Subcutaneous abdominal adipose tissue (tissue), 5 donors: ENCODE measurements around the gene LTBP3.

ENCODE experiments used
- H3K27ac ChIP-seq: one replicate; pipeline ENCODE4 v1.7.0; 2013; ENCODE audit warnings: low read depth, mild to moderate bottlenecking, inconsistent platforms, low read length, moderate library complexity
- H3K27me3 ChIP-seq, 5 donors: one replicate each; pipeline ENCODE4 v1.7.0; 2013; ENCODE audit warnings: low read length in 5 of 5, inconsistent platforms in 1 of 5; ENCODE audit not compliant: control insufficient read depth in 5 of 5, insufficient read depth in 4 of 5
- H3K36me3 ChIP-seq, 5 donors: one replicate each; pipeline ENCODE4 v1.7.0; 2013; ENCODE audit warnings: low read length in 5 of 5; ENCODE audit not compliant: control insufficient read depth in 5 of 5, insufficient read depth in 5 of 5
- H3K4me1 ChIP-seq, 5 donors: one replicate each; pipeline ENCODE4 v1.7.0; 2013; ENCODE audit warnings: low read length in 5 of 5, mild to moderate bottlenecking in 3 of 5, moderate library complexity in 1 of 5; ENCODE audit not compliant: control insufficient read depth in 5 of 5, insufficient read depth in 5 of 5
- H3K4me3 ChIP-seq, 5 donors: one replicate each; pipeline ENCODE4 v1.7.0; 2013; ENCODE audit warnings: low read length in 5 of 5, low read depth in 1 of 5
- H3K9ac ChIP-seq, 5 donors: one replicate each; pipeline ENCODE4 v1.7.0; 2013; ENCODE audit warnings: low read length in 5 of 5, mild to moderate bottlenecking in 4 of 5, moderate library complexity in 3 of 5
- H3K9me3 ChIP-seq, 5 donors: one replicate each; pipeline ENCODE4 v1.7.0; 2013; ENCODE audit warnings: low read length in 5 of 5; ENCODE audit not compliant: control insufficient read depth in 5 of 5
- donor health status: healthy.
- donor health status: healthy.
- donor health status: healthy.
- donor health status: healthy.
- donor health status: healthy.

LTBP3 gene

GRCh38 chr11:65506772-65507505 is 51.2 kb downstream of the LTBP3 start:
- Histone ChIP-seq H3K27me3 (no peaks in the 10 kb centered on the region), H3K36me3 (peaks cover 38 to 49% (median 43%) of the 10 kb centered on the region in 5 donors), H3K4me1 (peaks cover 5 to 57% (median 41%) of the 10 kb centered on the region in 5 donors), H3K9ac (peak overlapping the region in 4 of 5 donors; percentile 21 to 100 (median 48)), H3K27ac (peak overlapping the region; percentile 99), H3K9me3 (no peaks in the 10 kb centered on the region), H3K4me3 (peak overlapping the region; percentile 37 to 100 (median 98))

- H3K27me3 ChIP-seq: no peaks in the 10 kb centered on the region
- peaks cover 42 to 55% (median 49%) of the 10 kb centered on the region in 5 donors for H3K36me3 ChIP-seq
- H3K4me1 ChIP-seq: peaks cover 5 to 58% (median 41%) of the 10 kb centered on the region in 5 donors
- peak overlapping the region; percentile 82 to 100 (median 100) for H3K4me3 ChIP-seq
- peak overlapping the region; percentile 99 for H3K27ac ChIP-seq
- H3K9ac ChIP-seq: peak overlapping the region in 4 of 5 donors; percentile 26 to 100 (median 100)
- H3K9me3 ChIP-seq: no peaks in the 10 kb centered on the region
Observed at GRCh38 chr11:65506290-65506771, 51.8 kb downstream of the LTBP3 start.

GRCh38 chr11:65505466-65506289 is 52.5 kb downstream of the LTBP3 start:
- no peaks in the 10 kb centered on the region for H3K27me3 ChIP-seq
- H3K4me1 ChIP-seq: peaks cover 5 to 58% (median 41%) of the 10 kb centered on the region in 5 donors
- peak overlapping the region; percentile 99 for H3K27ac ChIP-seq
- H3K9ac ChIP-seq: peak overlapping the region; percentile 12 to 100 (median 100)
- peaks cover 42 to 61% (median 51%) of the 10 kb centered on the region in 5 donors for H3K36me3 ChIP-seq
- no peaks in the 10 kb centered on the region for H3K9me3 ChIP-seq
- H3K4me3 ChIP-seq: peak overlapping the region; percentile 82 to 100 (median 100)

- Histone ChIP-seq H3K4me1 (peaks cover 5 to 53% (median 41%) of the 10 kb centered on the region in 5 donors), H3K36me3 (peaks cover 42 to 65% (median 51%) of the 10 kb centered on the region in 5 donors), H3K27ac (peak overlapping the region; percentile 99), H3K4me3 (peak overlapping the region; percentile 82 to 100 (median 100)), H3K9ac (peak overlapping the region; percentile 63 to 100 (median 100)), H3K27me3 (no peaks in the 10 kb centered on the region), H3K9me3 (no peaks in the 10 kb centered on the region)
Observed at GRCh38 chr11:65504674-65505465, 53.3 kb downstream of the LTBP3 start.

GRCh38 chr11:65503949-65504673 is 54.0 kb downstream of the LTBP3 start:
- Histone ChIP-seq H3K27ac (peak overlapping the region; percentile 99), H3K9me3 (no peaks in the 10 kb centered on the region), H3K36me3 (peaks cover 42 to 65% (median 51%) of the 10 kb centered on the region in 5 donors), H3K4me1 (peaks cover 5 to 53% (median 41%) of the 10 kb centered on the region in 5 donors), H3K27me3 (no peaks in the 10 kb centered on the region), H3K4me3 (peak overlapping the region; percentile 82 to 100 (median 100)), H3K9ac (peak overlapping the region; percentile 63 to 100 (median 100))

GRCh38 chr11:65503368-65503948 is 54.7 kb downstream of the LTBP3 start:
- peaks cover 5 to 55% (median 37%) of the 10 kb centered on the region in 5 donors for H3K4me1 ChIP-seq
- H3K9ac ChIP-seq: peak overlapping the region; percentile 63 to 100 (median 100)
- peaks cover 42 to 65% (median 51%) of the 10 kb centered on the region in 5 donors for H3K36me3 ChIP-seq
- peak overlapping the region; percentile 99 for H3K27ac ChIP-seq
- peak overlapping the region; percentile 82 to 100 (median 100) for H3K4me3 ChIP-seq
- H3K9me3 ChIP-seq: no peaks in the 10 kb centered on the region
- no peaks in the 10 kb centered on the region for H3K27me3 ChIP-seq

DNA sequence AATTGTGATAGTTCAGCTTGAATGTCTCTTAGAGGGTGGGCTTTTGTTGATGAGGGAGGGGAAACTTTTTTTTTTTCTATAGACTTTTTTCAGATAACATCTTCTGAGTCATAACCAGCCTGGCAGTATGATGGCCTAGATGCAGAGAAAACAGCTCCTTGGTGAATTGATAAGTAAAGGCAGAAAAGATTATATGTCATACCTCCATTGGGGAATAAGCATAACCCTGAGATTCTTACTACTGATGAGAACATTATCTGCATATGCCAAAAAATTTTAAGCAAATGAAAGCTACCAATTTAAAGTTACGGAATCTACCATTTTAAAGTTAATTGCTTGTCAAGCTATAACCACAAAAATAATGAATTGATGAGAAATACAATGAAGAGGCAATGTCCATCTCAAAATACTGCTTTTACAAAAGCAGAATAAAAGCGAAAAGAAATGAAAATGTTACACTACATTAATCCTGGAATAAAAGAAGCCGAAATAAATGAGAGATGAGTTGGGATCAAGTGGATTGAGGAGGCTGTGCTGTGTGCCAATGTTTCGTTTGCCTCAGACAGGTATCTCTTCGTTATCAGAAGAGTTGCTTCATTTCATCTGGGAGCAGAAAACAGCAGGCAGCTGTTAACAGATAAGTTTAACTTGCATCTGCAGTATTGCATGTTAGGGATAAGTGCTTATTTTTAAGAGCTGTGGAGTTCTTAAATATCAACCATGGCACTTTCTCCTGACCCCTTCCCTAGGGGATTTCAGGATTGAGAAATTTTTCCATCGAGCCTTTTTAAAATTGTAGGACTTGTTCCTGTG is 55.4 kb downstream of the LTBP3 start:
- Histone ChIP-seq H3K27ac (peak overlapping the region; percentile 99), H3K9me3 (no peaks in the 10 kb centered on the region), H3K4me3 (peak overlapping the region; percentile 82 to 100 (median 100)), H3K9ac (peak overlapping the region; percentile 63 to 100 (median 100)), H3K27me3 (no peaks in the 10 kb centered on the region), H3K36me3 (peaks cover 42 to 65% (median 51%) of the 10 kb centered on the region in 5 donors), H3K4me1 (peaks cover 5 to 61% (median 42%) of the 10 kb centered on the region in 5 donors)

DNA sequence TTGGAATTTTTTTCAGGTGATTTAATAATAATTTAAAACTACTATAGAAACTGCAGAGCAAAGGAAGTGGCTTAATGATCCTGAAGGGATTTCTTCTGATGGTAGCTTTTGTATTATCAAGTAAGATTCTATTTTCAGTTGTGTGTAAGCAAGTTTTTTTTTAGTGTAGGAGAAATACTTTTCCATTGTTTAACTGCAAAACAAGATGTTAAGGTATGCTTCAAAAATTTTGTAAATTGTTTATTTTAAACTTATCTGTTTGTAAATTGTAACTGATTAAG is 55.9 kb downstream of the LTBP3 start:
- peak overlapping the region; percentile 82 to 100 (median 100) for H3K4me3 ChIP-seq
- peaks cover 6 to 57% (median 40%) of the 10 kb centered on the region in 5 donors for H3K4me1 ChIP-seq
- H3K27me3 ChIP-seq: no peaks in the 10 kb centered on the region
- peak overlapping the region; percentile 99 for H3K27ac ChIP-seq
- H3K9ac ChIP-seq: peak overlapping the region; percentile 99 to 100 (median 100)
- no peaks in the 10 kb centered on the region for H3K9me3 ChIP-seq
- peaks cover 42 to 65% (median 51%) of the 10 kb centered on the region in 5 donors for H3K36me3 ChIP-seq
